Anterior cingulate cortex (tissue), 58 donors: ENCODE data around the gene CORO7.

Experiments used
- DNase-seq, 58 donors: peaks; one replicate each; lab custom pipeline; 2025; lab: John Stamatoyannopoulos, UW

The CORO7 gene

GRCh38 chr16:4327386-4328045 lies 88.9 kb downstream of the CORO7 start:
- DNase-seq = peak in 2 of 58 donors; percentile 16 to 38

- DNase-seq = no peak
Observed at GRCh38 chr16:4325253-4325758, 91.1 kb downstream of the CORO7 start.

GRCh38 chr16:4324492-4325252 lies 91.7 kb downstream of the CORO7 start:
- no peak for DNase-seq

DNA sequence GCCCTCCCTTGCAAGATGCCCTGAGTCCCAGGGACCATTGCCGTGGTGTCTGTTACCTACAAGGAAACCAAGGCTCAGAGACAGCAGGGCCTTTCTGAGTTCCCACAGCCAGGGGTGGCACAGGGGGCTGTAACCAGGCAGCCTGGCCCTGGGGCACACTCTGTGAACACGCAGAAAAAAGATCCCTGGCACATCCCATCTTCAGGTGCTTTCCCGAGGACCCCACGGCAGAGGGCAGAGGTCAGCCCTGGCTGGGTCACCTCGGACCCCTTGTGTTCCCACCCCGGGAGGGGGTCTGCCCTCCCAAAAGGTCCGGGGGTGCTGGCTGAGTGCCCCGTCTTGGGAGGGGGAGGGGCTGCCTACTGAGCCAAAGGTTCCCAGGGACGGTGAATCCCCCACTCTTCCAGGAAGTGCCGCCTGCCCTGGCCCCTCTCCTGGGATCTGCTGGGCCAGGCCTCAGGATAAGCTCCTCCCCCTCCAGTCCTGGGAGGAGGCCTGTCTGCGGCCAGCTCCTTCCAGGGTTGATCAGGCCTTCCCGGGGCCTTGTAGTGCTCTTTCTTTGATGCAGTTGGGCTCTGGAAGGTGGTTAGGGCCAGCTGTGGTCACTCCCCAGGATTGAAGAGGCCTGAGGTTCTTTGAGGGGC lies 92.4 kb downstream of the CORO7 start:
- peak in 2 of 58 donors; percentile 16 to 19 for DNase-seq

DNA sequence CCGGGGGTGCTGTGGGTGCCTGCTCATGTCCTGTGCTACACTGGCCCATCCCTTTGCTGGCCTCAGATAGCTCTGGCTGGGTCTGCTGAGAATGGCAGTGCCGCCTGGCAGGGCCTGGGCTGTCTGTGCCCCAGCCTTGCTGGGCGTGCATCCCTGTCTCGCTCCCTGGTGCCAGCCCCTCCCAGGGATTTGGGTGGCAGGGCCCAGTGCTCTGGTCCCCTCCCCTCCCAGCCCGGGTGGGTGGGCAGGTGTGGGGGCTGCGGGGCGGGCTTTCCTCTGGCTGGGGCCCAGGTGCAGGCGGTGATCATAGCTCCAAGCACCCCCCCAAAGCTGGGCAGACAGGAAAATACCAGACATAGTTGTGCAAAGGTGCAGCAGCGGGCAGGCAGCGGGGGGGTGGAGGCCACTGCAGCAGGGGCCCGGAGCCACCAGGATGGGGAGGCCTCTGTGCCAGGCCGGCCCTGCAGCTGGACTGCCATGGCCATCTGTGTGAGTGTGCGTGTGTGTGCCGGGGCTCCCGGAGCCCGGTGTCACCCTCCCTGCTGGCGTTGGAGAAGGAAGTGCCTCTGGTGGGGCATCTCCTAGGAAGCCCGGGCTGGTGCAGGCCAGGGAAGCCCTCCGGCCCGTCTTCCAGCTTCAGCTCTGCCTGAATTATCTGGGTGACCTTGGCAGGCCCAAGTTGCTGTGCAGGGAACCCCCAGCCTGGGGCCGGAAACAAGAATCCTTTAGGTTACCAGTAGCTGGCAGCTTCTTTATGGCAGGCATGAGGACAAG lies 93.1 kb downstream of the CORO7 start:
- DNase-seq = peak in 29 of 58 donors; percentile 9 to 73 (median 35)

GRCh38 chr16:4322121-4323052 lies 94.0 kb downstream of the CORO7 start:
- DNase-seq = no peak

GRCh38 chr16:4321286-4322120 lies 94.9 kb downstream of the CORO7 start:
- DNase-seq = no peak

- peak in 1 of 58 donors; percentile 11 for DNase-seq
Observed at GRCh38 chr16:4320571-4321137, 95.7 kb downstream of the CORO7 start.

DNA sequence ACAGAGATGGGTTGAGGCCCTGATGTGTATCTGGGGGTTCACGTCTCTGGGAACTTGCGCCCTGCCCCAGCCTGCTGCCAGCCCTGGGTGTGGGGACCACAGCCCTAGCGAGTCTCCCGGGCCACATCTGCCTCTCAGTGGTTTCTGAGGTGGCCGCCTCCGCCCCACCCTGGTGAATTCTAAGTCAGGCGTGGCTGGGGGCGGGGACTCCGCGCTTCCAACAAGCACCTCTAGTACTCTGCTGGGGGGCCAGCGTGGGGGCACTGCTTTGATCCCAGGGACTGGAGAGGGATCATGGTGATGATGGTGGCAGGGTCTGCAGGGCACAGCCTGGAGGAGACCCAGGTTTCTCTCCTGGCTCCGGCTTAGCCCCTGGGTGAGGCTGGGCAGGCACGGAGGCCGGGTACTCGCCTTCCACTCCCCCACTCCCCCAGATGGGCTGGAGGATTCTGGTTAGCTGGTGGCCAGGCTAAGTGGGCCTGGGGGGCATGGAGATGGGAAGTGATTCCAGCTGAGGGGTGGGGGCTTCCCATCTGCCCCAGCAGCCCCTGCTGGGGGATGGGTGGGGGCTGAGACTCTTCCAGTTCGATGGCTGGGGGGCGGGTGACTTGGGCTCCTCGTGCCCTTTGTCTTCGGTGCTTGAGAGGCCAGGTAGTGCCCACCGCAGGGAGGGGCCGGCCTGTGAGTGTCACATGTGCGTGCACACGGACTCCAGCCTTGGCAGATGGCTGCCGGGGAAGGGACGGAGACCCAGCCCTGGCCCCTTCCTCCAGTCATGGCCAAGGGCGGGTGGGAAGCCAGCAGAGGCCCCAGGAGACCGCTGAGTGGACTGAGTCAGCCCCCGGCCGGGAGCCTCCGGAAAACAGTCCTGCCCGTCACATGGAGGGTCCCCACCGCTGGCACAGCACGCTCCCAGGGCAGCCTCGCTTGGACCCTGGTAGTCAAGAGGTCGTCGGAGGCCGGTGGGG lies 96.7 kb downstream of the CORO7 start:
- DNase-seq = no peak

DNA sequence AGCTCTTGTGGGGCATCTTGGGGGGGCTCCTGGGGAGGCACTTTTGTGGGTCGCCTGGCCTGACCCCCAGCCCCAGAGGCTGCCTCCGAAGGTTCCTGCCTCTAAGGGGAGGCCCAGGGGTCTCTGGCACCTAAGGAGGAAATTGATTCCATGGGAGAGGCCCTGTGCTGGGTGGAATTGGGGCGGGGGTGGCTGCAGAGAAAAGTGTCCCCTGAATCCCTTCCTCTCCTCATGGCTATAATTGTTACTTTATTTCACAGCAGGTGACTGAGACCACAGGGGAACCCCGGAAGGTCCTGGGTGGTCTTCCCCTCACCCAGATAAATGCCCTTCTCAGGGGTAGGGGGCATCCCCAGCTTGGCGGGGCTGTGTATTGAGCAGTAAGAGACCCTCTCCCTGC lies 97.4 kb downstream of the CORO7 start:
- DNase-seq = no peak

- no peak for DNase-seq
Observed at GRCh38 chr16:4318451-4318910, 97.9 kb downstream of the CORO7 start.

DNA sequence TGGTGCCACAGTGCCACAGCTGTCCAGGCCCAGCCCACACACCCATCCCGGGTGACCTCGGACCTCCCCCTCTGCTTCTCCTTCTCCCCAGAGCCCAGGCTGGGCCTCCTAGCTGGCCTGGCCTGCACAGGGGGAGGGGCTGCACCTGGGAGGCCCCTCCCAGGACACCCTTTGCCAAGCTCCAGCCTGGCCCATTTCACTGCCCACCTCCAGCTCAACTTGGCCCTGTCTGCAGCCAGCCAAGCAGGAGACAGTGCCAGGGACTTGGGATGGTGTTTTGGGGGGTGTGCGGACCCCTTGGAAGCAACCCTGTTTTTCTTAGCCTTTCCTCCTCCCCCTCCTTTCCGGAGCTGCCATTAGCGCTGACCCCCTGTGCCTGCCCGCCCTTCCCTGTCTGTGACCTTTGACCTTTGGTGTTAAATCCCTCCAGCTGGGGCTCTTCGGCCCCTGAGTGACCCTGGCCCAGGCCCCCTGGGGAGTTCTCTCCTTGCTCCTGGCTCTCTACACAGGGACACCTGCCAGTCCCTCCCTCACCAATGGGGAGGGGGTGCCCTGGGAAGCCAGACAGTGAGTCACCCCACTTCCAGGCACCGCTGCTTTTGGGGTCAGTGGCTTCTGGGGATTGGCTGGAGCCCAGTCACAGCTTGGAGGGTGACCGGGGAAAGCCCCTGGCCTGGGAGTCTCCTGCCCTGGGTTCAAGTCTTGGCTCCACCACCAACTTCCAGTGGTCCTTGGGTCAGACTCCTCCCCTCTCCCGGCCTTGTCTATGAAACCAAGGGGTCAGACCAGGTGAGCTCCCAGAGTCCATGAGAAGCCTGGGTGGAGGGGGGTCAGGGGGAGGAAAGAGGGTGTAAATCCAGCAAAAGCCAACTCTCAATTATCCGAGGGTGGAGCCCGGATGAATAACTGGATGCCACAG lies 98.6 kb downstream of the CORO7 start:
- DNase-seq = peak in 2 of 58 donors; percentile 36 to 64

GRCh38 chr16:4316864-4317531 lies 99.4 kb downstream of the CORO7 start:
- peak in 48 of 58 donors; percentile 29 to 88 (median 56) for DNase-seq

GRCh38 chr16:4316108-4316863 lies 100.1 kb downstream of the CORO7 start:
- peak in 1 of 58 donors; percentile 11 for DNase-seq
